ENCODE data around the gene SMOC1.

Gene SMOC1

DNA sequence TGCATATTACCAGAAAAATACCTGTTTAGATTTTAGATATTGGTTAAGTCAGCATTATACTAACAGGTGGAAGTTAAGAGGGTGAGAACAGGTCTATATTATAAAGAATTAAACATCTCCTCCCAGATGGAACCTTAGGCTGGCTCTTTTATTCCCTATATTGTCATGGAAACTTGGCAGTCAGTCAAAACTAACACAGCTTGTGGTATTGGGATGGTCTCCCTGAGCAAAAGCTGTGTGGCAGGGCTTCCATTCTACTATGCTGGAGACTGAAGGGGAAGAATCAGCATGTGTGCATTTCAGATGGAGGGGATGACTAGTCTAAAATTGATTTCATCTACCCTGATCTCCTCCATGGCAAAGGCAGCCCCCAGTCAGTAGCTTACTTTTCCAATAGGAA, 66.7 kb downstream of the SMOC1 start:
- no peak for DNase-seq

DNA sequence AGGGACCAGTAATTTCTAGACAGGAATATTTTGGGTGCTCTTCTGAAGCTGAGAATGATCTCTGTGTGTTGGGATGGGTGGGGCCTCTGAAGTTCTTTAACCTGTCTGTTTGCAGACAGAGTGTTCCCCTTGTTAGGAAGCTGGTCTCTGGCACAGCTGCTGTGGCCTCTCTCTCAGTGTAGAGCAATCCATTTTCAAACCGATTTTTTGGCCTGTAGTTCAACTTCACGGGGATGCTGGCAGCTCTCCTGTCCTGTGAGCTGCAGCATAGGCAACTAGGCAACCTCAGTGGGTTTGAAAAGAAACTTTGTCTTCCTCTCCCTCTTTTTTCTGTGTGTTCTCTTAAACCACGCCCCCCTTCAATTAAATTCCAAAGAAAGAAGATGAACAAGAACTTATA, 69.1 kb downstream of the SMOC1 start:
- DNase-seq, result no peak

DNA sequence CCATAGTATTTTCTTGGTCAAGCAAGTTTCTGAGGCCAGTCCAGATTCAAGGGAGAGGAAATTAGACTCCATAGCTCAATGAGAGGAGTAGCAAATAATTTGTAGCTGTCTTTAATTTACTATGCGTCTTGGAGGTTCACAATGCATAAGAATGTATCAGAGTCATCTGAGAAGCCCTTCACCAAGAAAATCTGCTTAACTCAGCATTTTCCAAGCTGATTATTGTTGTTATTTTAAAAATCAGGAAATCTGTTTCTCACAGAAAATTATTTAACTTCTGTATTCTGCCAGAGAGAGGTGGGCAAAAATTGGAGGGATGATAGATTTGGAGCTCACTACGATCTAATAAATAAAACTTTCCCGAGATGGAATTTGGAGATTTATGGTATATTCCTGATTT, 72.0 kb downstream of the SMOC1 start:
- no peak for DNase-seq

DNA sequence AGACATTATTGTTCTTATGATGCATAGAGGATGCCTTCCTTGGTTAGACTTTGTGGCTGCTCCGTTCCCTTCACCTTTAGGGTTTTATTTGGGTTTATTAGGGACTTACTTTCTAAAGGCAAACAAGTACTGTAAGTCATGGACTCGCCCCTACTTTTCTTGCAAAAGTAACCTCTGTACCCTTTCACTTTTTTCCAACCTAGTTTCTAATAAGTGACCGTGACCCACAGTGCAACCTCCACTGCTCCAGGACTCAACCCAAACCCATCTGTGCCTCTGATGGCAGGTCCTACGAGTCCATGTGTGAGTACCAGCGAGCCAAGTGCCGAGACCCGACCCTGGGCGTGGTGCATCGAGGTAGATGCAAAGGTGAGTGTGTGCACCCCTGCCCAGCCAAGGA, 72.7 kb downstream of the SMOC1 start:
- no peak for DNase-seq

DNA sequence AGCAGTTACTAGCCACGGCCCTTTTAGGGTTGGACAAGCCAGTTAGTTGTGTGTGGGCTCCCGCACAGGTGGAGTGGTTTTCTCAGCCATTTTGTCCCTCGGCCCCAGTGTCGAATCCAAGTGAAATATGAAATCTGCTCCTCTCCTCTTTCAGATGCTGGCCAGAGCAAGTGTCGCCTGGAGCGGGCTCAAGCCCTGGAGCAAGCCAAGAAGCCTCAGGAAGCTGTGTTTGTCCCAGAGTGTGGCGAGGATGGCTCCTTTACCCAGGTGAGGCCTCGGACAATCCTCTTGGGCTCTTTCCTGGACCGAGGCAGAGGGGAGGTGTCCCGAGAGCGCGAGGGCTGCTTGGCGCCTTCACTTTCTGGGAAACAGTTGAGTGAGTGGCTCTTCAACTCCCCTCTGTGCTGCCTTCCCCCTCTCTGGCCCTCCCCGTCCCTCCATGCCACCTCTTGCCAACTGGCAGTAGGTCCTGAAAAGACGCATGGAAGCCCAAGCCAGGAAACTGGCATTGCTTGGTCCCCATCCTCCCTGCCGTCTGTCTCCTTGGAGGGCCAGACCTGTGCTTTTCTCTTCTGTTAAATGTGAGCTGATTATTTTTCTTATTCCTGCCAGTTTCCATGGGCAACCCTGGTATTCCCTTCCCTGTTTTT, 74.2 kb downstream of the SMOC1 start:
- DNase-seq, result no peak

DNA sequence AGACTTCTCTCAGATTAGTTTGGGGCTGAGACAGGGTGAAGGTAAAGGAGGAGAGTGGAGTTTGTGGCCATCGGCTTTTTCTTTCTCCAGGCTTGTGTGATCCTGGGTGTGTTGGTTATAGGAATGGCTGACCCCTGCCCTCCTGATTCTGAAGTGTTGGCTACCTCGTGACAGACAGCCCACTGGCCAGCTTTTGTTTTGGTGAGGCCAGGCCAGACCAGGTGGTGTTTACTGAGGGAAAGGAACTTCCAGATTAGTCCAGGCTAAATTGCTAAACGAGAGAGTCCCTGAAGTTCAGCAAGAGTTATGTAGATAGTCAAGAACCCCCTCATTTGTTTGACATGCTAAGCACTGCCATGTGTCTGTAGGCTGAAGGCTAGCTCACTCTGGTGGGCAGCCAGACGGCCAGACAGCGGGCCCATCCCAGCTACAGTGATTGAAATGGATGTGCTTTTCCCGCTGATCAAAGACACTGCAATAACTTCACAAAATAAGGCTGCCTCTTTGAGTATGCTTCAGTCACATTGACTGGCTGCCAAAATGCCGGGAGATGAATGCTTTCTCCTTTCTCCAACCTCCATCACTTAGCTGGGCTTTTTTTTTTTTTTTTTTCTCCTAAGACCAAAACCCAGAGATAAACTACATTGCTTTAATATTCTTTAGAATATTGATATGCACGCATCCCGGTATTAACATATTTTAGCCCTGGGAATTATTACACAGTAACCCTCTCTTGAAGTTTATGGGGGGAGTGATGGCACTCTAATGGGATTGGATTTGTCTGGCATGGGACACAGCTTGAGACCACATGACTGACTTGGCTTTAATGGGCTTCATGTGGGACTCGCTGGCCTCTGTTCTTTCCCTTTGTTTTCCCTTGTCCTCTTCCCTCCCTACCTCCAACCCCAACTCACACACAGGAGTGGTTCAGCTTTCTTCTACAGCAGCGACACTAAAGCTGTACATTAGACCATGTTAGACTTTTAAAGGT, 76.9 kb downstream of the SMOC1 start:
- no peak for DNase-seq

DNA sequence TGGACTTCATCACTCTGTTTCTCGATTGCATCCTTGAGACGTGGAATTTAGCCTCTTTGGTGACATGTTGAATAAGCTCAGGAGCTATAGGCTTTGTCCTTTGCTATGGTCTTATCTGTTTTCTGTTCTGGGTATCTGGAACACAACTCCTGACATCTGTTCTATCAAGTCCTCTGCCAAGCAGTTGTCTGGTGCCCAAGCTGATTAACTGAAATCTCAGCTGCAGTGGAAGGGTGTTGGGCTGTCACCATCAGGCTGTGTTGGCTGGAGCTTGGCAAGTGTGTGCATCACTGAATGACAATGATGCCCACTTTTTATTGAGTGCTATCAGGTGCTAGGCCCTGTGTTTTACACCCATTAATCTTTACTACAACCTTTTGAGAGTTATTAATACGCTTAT, 77.8 kb downstream of the SMOC1 start:
- DNase-seq, result no peak

DNA sequence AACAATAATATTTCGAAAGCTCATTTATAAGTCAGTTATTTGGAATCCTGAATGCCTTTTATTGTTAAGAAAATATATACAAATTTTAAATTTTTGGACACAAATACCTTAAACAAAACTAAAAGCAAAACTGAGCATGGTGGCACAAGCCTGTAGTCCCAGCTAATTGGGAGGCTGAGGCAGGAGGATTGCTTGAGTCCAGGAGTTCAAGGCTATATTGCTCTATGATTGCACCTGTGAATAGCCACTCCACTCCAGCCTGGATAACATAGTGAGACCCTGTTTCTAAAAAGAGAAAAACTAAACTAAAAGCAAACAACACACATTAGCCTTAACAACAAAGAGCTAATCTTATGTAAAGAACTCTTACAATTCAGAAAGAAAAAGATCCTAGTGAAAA, 78.8 kb downstream of the SMOC1 start:
- no peak for DNase-seq

DNA sequence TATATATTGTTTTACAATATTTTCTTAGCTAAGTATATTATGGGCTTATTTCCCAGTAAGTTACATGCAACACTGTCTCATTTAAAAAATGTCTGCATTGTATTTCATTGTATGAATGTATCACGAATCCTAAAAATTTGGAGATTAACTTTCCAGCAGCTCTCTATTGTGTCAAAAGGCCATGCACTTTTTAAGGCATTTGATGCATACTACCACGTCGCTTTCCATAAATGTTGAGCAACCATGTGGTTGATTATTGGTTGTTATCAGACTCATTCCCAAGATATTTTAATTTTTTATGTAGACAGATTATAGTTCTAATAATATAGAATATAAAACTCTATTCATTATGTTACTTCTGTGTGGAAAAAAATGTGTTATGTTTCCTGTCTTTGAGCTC, 79.9 kb downstream of the SMOC1 start:
- DNase-seq, result no peak

DNA sequence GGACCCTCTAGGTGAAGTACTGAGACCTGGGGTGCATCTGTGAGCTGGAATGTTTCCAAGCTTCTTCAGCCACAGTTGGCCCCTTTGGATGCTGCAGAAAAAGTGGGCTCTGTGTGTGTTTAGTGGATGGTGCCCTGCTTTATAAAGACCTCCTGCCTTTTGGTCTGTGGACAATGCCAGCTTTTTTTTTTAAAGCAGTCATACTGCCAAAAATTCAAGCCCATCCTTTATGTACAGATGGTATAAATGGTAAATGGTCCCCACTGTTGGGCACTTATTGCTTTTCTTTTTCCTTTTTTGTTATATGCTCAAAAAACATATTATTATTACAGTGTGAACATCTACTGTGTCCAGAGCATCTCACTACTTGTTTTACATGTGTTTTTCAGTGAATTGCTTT, 81.1 kb downstream of the SMOC1 start:
- no peak for DNase-seq

DNA sequence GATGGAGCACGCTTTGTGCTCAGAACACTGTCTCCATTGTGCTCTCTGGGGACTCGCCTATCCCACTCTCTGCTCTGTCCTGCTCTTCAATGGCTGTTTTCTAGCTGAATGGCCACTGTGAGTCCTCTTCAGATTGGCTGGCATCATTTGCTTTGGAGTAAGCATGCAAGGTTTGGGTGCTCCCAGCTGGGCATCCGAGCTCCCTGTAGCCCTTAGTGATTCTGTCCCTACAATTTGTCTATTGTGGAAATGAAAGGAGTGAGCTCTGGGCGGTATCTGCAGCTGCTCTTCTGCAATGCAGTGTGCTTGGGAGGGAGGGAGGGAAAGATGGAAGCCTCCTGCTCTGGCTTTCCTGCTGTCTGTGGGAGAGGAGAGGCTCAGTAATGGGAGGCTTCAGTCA, 84.8 kb downstream of the SMOC1 start:
- DNase-seq, result no peak

DNA sequence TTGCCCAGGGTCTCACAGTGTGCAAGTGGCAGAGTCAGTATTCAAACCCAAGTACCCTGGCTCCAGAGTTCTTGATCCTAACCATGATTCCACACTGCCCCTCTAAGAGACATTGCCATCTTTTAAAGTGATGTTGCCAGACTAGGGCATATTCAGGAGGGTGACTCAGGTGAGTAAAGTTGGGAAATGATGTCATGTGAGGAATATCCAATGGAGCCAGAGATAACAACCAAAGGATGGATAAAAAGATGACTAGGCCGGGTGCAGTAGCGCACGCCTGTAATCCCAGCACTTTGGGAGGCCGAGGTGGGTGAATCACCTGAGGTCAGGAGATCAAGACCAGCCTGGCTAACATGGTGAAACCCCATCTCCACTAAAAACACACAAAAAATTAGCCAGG, 85.6 kb downstream of the SMOC1 start:
- no peak for DNase-seq

DNA sequence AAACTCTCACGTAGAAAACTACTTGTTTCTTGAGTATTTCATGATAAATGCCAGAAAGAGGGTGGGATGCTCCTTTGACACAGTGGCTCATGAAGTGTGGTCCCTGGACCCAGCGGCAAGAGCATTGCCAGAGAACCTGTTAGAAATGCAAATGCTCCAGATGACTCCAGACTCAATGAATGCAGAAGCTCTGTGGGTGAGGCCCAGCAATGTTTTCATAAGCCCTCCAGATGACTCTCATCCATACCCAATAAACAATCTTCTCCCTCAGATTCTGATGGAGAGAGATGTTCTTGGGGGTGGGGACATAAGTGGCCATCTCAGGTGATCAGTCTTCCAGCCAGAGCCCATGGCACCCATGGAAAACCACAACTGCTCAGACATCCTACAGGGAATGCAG, 88.9 kb downstream of the SMOC1 start:
- DNase-seq, result no peak

DNA sequence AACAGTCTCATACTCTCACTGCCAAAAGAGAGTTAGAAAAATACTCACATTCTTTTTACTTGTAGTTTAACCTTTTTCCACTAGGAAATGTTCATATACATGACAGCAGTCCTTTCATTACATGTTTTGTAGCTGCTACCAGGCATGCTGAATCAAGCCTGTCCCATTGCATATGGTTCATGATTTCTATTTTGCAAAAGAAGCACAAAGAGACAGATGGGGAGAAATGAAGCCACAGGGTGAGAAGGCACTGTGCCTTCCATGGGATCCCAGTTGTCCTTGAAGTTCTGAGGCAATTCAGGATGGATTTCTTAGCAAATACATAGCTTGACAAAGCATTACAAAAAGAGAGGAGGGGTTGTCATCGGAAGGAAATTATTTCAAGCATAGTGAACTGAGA, 89.5 kb downstream of the SMOC1 start:
- no peak for DNase-seq

DNA sequence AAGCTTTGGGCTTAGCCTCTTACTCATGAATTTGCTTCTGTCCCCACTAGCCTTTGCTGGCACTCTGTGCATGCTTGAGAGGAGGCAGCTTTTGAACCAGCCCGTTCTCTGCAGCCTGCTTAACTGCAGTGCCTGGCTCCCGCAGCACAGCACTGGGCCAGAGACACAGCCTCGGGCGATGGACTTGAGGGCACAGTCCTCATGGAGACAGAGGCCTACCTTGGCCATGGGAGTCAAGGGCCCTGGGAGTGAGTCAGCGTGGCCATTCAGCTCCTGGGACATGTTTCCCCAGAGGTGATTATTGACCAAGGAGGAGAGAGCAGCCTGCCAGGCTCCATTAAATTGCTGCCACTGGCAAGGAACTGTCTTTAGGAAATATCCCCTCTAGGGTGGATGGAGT, 93.5 kb downstream of the SMOC1 start:
- no peak for DNase-seq

DNA sequence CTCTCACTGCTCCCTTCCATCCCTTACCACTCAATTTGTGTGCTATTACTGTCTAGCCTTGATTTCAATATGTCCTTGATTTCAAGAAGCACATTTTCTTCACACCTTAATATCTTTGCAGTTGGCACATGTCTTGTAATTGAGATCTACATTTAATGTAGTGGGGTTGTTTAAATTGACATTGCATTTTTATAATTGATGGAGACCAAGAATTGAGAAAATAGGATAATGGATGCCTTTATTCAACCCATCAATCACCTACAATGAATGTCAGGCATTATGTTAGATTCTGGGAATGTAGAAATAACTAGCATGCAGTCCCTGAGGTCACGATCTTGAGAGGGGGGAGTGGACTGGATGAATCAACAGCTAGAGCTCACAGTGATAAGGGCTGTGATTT, 94.6 kb downstream of the SMOC1 start:
- no peak for DNase-seq

DNA sequence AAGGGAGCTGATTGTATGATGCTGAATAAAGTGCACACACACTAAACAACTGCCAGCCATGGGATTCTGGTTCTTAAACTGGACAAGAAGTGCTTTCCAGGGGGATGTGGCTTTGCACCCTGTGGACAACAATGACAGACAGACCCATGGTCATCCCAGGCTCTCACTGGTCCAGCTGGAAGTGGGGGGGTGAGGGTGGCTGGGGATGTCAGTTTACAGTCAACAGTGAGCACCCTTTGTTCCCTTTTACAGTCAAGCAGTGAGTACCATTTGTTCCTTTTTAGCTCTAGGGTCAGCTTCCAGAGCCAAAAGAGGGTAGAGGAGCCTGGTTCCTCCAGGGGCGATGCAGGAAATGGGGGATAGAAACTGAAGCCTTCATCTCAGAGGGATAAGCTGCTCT, 100.7 kb downstream of the SMOC1 start:
- no peak for DNase-seq

DNA sequence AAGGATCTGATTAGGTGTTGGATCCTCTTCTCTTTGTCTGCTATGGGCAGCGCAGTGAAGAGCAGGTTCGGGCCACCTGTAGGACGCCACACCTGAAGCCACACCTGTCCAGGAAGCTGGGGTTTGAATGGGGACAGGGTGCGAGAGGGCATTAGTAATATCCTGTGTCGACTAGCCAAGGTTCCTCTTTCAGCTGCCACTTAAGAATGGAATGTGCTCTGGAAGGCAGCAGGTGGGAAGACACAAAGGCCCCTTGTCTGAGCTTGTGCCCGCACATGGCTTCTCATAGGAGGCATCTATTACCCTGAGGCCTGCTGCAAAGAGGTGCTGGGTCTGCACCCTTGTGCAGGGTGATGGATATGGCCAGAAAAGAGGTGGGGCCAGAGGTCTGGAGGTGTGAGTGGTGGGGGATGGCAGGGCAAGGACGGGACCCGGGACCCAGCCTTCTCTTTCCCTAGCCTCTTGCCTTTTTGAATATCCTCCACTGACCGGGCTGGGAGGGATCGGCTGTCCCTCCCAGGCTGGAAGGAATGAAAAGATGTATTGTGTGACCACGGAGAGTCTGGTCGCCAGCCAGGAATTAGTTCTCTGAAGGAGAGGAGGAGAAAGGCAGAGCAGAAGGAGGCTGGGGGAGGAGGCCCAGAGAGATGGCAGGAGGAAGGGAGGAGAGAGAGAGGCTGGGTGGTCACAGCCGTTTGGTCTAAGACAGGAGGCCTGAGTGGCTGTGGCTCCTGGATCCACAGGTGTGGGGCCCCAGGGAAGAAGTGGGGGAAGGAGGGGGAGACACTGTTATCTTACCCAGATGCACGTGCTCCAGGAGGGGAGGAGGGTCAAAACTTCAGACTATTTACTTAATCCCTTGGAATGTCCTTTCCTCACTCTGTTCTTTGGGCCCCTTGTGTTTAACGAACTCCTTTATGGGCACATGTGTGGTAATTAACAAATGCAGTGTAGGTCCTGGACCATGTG, 101.5 kb downstream of the SMOC1 start:
- no peak for DNase-seq

DNA sequence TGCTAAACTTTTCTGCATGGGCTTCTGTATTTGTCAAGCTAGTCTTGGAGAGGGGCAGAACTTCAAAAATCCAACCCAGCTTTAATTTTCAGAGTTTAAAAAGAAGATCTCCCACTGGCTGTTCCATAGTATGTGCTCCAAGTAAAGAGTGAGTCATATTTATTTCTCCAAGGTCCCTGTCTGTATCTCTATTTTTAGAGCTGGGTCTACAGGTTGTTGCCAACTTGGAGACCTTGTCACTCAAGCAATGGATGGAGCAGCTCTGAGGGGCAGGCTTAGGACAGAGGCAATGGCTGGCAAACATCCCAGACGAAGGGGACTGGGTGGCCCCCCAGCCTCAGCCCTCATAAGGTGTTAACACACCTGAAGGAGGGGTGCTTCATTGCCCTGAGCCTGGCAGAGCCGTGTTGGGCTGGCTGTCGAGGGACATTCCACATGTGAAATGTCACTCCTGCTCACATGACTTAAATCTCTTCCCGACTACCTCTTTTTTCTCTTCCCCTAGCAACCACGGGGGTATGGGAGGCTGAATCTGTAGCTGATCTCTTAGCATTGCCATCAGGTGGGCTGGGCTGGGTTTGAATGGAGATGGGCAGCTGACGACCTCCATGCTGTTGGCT, 103.1 kb downstream of the SMOC1 start:
- DNase-seq, result no peak

DNA sequence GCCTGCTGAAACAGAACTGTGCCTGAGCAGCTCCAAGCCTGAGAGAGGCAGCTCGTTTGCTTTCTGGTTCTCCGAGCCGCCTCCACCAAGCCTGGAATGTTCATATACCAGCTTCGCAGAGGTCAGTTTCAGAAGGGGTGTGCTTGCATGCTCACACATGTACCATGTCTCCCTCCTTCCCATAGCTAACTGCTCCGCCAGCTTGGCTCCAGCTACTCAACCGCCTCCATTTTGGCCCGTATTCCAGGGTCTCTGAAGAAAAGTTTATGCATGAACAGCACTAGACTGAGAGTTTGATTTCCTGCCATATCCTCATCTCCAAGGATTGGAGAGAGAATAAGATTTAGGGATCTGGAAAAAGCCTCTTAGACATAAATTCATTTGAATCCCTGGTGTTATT, 103.7 kb downstream of the SMOC1 start:
- DNase-seq, result no peak

DNA sequence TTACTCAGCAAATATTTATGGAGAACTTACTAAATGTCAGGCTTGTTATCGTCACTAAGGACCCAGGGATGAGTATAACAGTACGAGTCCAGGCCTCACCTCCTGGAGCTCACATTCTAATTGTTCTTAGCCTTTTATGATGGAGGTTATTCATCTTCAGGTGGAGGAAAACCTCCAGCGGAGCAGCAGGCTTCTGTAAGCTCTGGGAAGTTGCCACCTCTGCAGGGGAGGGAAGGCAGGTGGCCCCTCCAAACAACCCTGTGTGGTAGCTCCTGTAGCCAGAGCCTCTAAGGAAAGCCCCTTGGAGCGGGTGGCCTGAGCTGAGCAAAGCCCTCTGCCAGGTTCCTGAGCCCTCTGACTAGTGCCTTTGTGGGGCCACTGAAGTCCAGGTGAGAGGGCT, 104.1 kb downstream of the SMOC1 start:
- DNase-seq, result no peak

DNA sequence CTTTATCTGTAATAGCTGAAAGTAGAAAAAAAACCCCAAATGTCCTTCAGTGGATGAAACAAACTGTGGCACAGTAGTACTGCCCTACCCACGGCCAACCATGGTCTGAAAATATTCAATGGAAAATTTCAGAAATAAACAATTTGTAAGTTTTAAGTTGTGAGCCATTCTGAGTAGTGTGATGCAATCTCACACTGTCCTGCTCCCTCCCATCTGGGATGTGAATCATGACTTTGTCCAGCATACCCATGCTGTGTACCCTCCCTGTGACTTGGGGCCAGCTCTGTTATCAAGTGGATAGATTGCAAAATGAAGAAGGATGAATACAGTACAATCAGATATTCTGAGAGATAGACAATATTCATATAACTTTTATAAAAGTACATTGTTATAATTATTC, 106.2 kb downstream of the SMOC1 start:
- DNase-seq, result no peak

DNA sequence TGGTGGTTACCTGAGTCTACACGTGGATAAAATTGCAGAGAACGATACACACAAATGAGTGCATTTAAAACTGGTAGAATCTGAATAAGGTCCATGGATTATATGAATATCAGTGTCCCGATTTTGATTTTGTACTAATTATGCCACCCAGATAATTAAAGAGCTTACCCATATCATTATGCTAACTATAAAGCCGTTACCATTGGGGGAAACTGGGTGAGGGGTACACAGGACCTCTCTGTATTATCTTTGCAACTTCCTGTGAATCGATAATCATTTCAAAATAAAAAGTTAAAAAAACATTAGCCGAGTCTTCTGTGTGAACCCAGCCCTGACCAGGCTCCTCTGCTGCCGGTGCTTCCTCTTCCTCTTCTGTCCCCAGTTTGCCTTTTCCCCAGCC, 107.1 kb downstream of the SMOC1 start:
- no peak for DNase-seq
